SK-N-SH (cell line): ENCODE data around the gene IGSF9. TPM values are rescaled to one million over a fixed set of nuclear protein-coding genes. Genes with fewer than 3 reads are reported as not detected.

Experiments
- CTCF ChIA-PET: fragments of 300-600, 350-600 bp; formaldehyde crosslinking; extraction: SDS; loops from one replicate; lab custom pipeline; 2021; lab: Yijun Ruan, JAX
- POLR2A ChIA-PET: fragments of 350-600 bp; sonication (Branson Sonifier 250); formaldehyde crosslinking; extraction: SDS; loops from one replicate; lab custom pipeline; 2020; ENCODE audit warnings: antibody characterized with exemption, inconsistent platforms; lab: Yijun Ruan, JAX
- DNase-seq: peaks from one replicate; pipeline ENCODE4 v3.0.0; 2012
- H2AFZ ChIP-seq: fragments of 200-600 bp; sonication (generic); 2 replicates; pipeline ENCODE4 v1.8.1; 2016; ENCODE audit warnings: antibody characterized with exemption, mild to moderate bottlenecking, low read depth
- H3F3A ChIP-seq: fragments of 200-600 bp; sonication (generic); replicated peaks from 2 replicates; pipeline ENCODE3; 2016; ENCODE audit warnings: antibody characterized with exemption, mild to moderate bottlenecking; ENCODE audit not compliant: insufficient read depth
- H3K27ac ChIP-seq, 2 experiments: fragments of 200-500 bp in 1 of 2; fragments of 200-600 bp in 1 of 2; sonication (Bioruptor generic) in 1 of 2; sonication (generic), shearing (Covaris generic) in 1 of 2; 2 replicates each; pipeline versions ENCODE4 v1.5.1 to v1.6.1; 2014 to 2016; ENCODE audit warnings: low read depth in 2 of 2, inconsistent platforms in 1 of 2, low read length in 1 of 2, mild to moderate bottlenecking in 1 of 2, mixed read lengths in 1 of 2
- H3K27me3 ChIP-seq: fragments of 200-600 bp; sonication (generic), shearing (Covaris generic); 2 replicates; pipeline ENCODE4 v1.6.1; 2016; ENCODE audit warnings: mixed run types; ENCODE audit not compliant: insufficient read depth
- H3K36me3 ChIP-seq, 2 experiments: fragments of 200-500 bp in 1 of 2; fragments of 200-600 bp in 1 of 2; sonication (Bioruptor generic) in 1 of 2; sonication (generic) in 1 of 2; replicated peaks in 1 of 2; 2 replicates each; pipeline versions ENCODE3 to v1.5.1; 2014 to 2016; ENCODE audit warnings: low read length in 1 of 2, mild to moderate bottlenecking in 1 of 2; ENCODE audit not compliant: insufficient read depth in 2 of 2, control insufficient read depth in 1 of 2
- H3K4me1 ChIP-seq, 2 experiments: fragments of 200-500 bp in 1 of 2; fragments of 200-600 bp in 1 of 2; sonication (Bioruptor generic) in 1 of 2; sonication (generic), shearing (Covaris generic) in 1 of 2; 2 replicates each; pipeline versions ENCODE4 v1.5.1 to v1.6.1; 2014 to 2016; ENCODE audit warnings: low read depth in 1 of 2, low read length in 1 of 2, mixed run types in 1 of 2; ENCODE audit not compliant: insufficient read depth in 2 of 2, control insufficient read depth in 1 of 2
- H3K4me2 ChIP-seq: fragments of 200-600 bp; sonication (generic), shearing (Covaris generic); 2 replicates; pipeline ENCODE4 v1.6.1; 2017; ENCODE audit warnings: mixed run types
- H3K4me3 ChIP-seq, 2 experiments: fragments of 200-500 bp in 1 of 2; fragments of 200-600 bp in 1 of 2; sonication (Bioruptor generic) in 1 of 2; sonication (generic), shearing (Covaris generic) in 1 of 2; 2 replicates each; pipeline versions ENCODE4 v1.5.1 to v1.8.1; 2014 to 2016; ENCODE audit warnings: low read depth in 2 of 2, inconsistent platforms in 1 of 2, low read length in 1 of 2, mild to moderate bottlenecking in 1 of 2, mixed read lengths in 1 of 2, moderate library complexity in 1 of 2
- H3K79me2 ChIP-seq: fragments of 200-600 bp; sonication (generic); 2 replicates; pipeline ENCODE4 v1.8.1; 2017; ENCODE audit warnings: mild to moderate bottlenecking; ENCODE audit not compliant: insufficient read depth
- H3K9ac ChIP-seq: fragments of 200-600 bp; sonication (generic); 2 replicates; pipeline ENCODE4 v1.6.1; 2017; ENCODE audit warnings: mixed run types
- H3K9me2 ChIP-seq: fragments of 200-600 bp; sonication (generic); 2 replicates; pipeline ENCODE4 v1.6.1; 2017; ENCODE audit warnings: mixed run types
- H3K9me3 ChIP-seq: fragments of 200-600 bp; sonication (generic); 2 replicates; pipeline ENCODE4 v1.6.1; 2017; ENCODE audit warnings: mixed run types, mild to moderate bottlenecking, moderate library complexity
- H4K20me1 ChIP-seq: fragments of 200-600 bp; sonication (generic); 2 replicates; pipeline ENCODE4 v1.6.1; 2017; ENCODE audit warnings: mild to moderate bottlenecking, mixed run types; ENCODE audit not compliant: insufficient read depth
- EZH2phosphoT487 ChIP-seq: fragments of 200-600 bp; sonication (generic); IDR thresholded peaks from 2 replicates; pipeline ENCODE4 v1.6.1; 2017; ENCODE audit warnings: low read depth, mixed run types, mild to moderate bottlenecking, antibody characterized with exemption, moderate library complexity, borderline replicate concordance
- FOSL2 ChIP-seq: IDR thresholded peaks from 2 replicates; pipeline ENCODE4 v1.4.0; 2012; ENCODE audit warnings: low read depth, mild to moderate bottlenecking, moderate library complexity, borderline replicate concordance
- MEF2A ChIP-seq: IDR thresholded peaks from 2 replicates; pipeline ENCODE4 v1.4.0; 2012; ENCODE audit warnings: low read depth, borderline replicate concordance
- MXI1 ChIP-seq: IDR thresholded peaks from 2 replicates; pipeline ENCODE4 v1.6.1; 2012; ENCODE audit warnings: mild to moderate bottlenecking, low read depth, low read length, improper control_type of control experiment
- NFIC ChIP-seq: IDR thresholded peaks from 2 replicates; pipeline ENCODE4 v1.4.0; 2012; ENCODE audit warnings: borderline replicate concordance
- RAD21 ChIP-seq: IDR thresholded peaks from 2 replicates; pipeline ENCODE4 v1.6.1; 2012; ENCODE audit warnings: mild to moderate bottlenecking, low read length
- SIN3A ChIP-seq: IDR thresholded peaks from 2 replicates; pipeline ENCODE4 v1.6.1; 2012; ENCODE audit warnings: low read depth, mild to moderate bottlenecking, low read length, moderate library complexity, borderline replicate concordance
- TAF1 ChIP-seq: IDR thresholded peaks from 2 replicates; pipeline ENCODE4 v1.6.1; 2012; ENCODE audit warnings: low read depth, mild to moderate bottlenecking, low read length, moderate library complexity, borderline replicate concordance
- TCF12 ChIP-seq: IDR thresholded peaks from 2 replicates; pipeline ENCODE4 v1.4.0; 2012
- YY1 ChIP-seq: IDR thresholded peaks from 2 replicates; pipeline ENCODE4 v1.4.0; 2012; ENCODE audit warnings: low read depth, mild to moderate bottlenecking
- WGBS: methylation state at CpG from one replicate; pipeline ENCODE4 v1.1.6; 2017; ENCODE audit warnings: low lambda C conversion rate; 5-methylcytosine and 5-hydroxymethylcytosine counted together
- polyA plus RNA-seq, 3 experiments: library from polyadenylated mRNA; depleted of rRNA; stranded (reverse); fragments of >200 nt; gene quantifications; 2 replicates each; pipeline ENCODE4 v1.2.3, GENCODE V29; 2012
- TF ChIP-seq, protein P1 (sequence below): fragments of 200-600 bp; sonication (generic); IDR thresholded peaks from 2 replicates; pipeline ENCODE4 v1.6.1; 2017; ENCODE audit warnings: antibody characterized with exemption, mild to moderate bottlenecking, moderate library complexity
- TF ChIP-seq, protein P2 (sequence below): IDR thresholded peaks from 2 replicates; pipeline ENCODE4 v1.4.0; 2012; ENCODE audit warnings: low read depth, borderline replicate concordance
- TF ChIP-seq, protein P3 (sequence below): IDR thresholded peaks from 2 replicates; pipeline ENCODE4 v1.4.0; 2012; ENCODE audit warnings: low read depth
- TF ChIP-seq, protein P4 (sequence below): fragments of 150-350 bp; IDR thresholded peaks from 2 replicates; pipeline ENCODE4 v1.6.1; 2017; ENCODE audit warnings: antibody characterized with exemption, low read length, low read depth, borderline replicate concordance
- TF ChIP-seq, protein P5 (sequence below): fragments of 150-350 bp; IDR thresholded peaks from 2 replicates; pipeline ENCODE4 v1.6.1; 2016; ENCODE audit warnings: mild to moderate bottlenecking, low read depth, low read length
- TF ChIP-seq, protein P6 (sequence below): IDR thresholded peaks from 2 replicates; pipeline ENCODE4 v1.4.0; 2012; ENCODE audit warnings: low read depth, borderline replicate concordance

The IGSF9 gene
- polyA plus RNA-seq, 1 of the 3 experiments (the other 2 are of a cell fraction), result 2.4 TPM

DNA sequence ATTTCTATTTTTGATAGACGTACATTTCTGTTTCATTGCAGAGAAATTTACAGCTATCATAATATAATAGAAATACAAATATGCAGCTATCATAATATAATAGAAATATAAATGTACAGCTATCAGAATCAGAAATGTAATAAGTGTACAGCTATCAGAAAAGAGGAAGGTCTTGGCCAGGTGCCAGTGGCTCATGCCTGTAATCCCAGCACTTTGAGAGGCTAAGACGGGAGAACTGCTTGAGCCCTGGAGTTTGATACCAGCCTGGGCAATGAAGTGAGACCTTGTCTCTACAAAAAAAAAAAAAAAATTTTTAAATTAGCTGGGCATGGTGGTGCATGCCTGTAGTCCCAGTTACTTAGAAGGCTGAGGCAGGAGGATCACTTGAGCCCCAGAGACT, 48.5 kb upstream of the IGSF9 start:
- H3K9me2 ChIP-seq, result no peaks in the 10 kb centered on the region
- CTCF ChIA-PET, result interaction anchor here (0.9 to 6.3 kb wide), 3 partner anchors 13 to 298 kb away, joined by 3 to 65 read pairs (median 3); no protein-coding TSS in a partner anchor
- no peaks in the 10 kb centered on the region for H3K36me3 ChIP-seq
- 78% methylated on average over 2 of the region's 2 CpGs for WGBS
- no peak overlapping the region for H3K9ac ChIP-seq
- H3K79me2 ChIP-seq, result no peaks in the 10 kb centered on the region
- H3K4me1 ChIP-seq, result no peaks in the 10 kb centered on the region
- TF ChIP-seq FOSL2, result no peak
- TF ChIP-seq, protein P1, sequence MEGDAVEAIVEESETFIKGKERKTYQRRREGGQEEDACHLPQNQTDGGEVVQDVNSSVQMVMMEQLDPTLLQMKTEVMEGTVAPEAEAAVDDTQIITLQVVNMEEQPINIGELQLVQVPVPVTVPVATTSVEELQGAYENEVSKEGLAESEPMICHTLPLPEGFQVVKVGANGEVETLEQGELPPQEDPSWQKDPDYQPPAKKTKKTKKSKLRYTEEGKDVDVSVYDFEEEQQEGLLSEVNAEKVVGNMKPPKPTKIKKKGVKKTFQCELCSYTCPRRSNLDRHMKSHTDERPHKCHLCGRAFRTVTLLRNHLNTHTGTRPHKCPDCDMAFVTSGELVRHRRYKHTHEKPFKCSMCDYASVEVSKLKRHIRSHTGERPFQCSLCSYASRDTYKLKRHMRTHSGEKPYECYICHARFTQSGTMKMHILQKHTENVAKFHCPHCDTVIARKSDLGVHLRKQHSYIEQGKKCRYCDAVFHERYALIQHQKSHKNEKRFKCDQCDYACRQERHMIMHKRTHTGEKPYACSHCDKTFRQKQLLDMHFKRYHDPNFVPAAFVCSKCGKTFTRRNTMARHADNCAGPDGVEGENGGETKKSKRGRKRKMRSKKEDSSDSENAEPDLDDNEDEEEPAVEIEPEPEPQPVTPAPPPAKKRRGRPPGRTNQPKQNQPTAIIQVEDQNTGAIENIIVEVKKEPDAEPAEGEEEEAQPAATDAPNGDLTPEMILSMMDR, result no peak
- no peak for TF ChIP-seq TCF12
- TF ChIP-seq RAD21, result no peak
- TF ChIP-seq SIN3A, result no peak
- TF ChIP-seq, protein P2, sequence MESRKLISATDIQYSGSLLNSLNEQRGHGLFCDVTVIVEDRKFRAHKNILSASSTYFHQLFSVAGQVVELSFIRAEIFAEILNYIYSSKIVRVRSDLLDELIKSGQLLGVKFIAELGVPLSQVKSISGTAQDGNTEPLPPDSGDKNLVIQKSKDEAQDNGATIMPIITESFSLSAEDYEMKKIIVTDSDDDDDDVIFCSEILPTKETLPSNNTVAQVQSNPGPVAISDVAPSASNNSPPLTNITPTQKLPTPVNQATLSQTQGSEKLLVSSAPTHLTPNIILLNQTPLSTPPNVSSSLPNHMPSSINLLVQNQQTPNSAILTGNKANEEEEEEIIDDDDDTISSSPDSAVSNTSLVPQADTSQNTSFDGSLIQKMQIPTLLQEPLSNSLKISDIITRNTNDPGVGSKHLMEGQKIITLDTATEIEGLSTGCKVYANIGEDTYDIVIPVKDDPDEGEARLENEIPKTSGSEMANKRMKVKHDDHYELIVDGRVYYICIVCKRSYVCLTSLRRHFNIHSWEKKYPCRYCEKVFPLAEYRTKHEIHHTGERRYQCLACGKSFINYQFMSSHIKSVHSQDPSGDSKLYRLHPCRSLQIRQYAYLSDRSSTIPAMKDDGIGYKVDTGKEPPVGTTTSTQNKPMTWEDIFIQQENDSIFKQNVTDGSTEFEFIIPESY, result no peak
- no peak for TF ChIP-seq MEF2A
- TF ChIP-seq, protein P3, sequence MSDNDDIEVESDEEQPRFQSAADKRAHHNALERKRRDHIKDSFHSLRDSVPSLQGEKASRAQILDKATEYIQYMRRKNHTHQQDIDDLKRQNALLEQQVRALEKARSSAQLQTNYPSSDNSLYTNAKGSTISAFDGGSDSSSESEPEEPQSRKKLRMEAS, result no peak
- no peak for TF ChIP-seq EZH2phosphoT487
- TF ChIP-seq, protein P4, sequence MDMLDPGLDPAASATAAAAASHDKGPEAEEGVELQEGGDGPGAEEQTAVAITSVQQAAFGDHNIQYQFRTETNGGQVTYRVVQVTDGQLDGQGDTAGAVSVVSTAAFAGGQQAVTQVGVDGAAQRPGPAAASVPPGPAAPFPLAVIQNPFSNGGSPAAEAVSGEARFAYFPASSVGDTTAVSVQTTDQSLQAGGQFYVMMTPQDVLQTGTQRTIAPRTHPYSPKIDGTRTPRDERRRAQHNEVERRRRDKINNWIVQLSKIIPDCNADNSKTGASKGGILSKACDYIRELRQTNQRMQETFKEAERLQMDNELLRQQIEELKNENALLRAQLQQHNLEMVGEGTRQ, result no peak
- H3K27ac ChIP-seq, result no peak overlapping the region
- no peak for DNase-seq
- no peaks in the 10 kb centered on the region for H3K9me3 ChIP-seq
- no peak overlapping the region for H3K4me3 ChIP-seq
- H3K4me2 ChIP-seq, result no peak overlapping the region
- no peaks in the 10 kb centered on the region for H4K20me1 ChIP-seq
- peaks cover 18% of the 10 kb centered on the region for H3F3A ChIP-seq
- H3K27me3 ChIP-seq, result no peaks in the 10 kb centered on the region
- H2AFZ ChIP-seq, result no peak overlapping the region
- POLR2A ChIA-PET, result no interaction called here

DNA sequence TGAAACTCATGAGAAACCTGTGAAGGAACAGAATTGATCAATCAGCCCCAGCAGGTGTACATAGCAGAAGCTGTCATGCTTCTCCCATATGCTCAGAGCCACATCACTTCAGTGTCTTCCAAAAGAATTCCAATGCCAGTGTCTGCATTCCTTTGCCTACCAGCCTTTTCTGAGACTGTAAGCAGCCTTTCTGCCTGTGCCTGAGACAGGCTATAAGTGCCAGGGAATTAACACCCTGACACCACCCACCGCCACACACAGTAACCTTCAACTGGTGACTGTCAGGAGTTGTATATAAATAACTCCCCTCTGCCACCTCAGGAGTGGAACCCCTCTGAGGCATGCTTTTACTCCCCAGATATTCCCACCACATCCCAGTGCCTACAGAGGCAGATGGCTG, 46.7 kb upstream of the IGSF9 start:
- Histone ChIP-seq H3K27me3 (no peaks in the 10 kb centered on the region), H3K4me1 (no peaks in the 10 kb centered on the region), H2AFZ (peak overlapping the region; percentile 35; the same call in 1 of the 2 replicates), H3K4me3 (no peak overlapping the region), H3K9me3 (no peaks in the 10 kb centered on the region), H3K79me2 (no peaks in the 10 kb centered on the region), H3K9ac (no peak overlapping the region), H3K4me2 (no peak overlapping the region), H4K20me1 (no peaks in the 10 kb centered on the region), H3K27ac (no peak overlapping the region), H3F3A (peaks cover 18% of the 10 kb centered on the region), H3K36me3 (no peaks in the 10 kb centered on the region), H3K9me2 (no peaks in the 10 kb centered on the region)
- POLR2A ChIA-PET, result no interaction called here
- DNase-seq, result no peak
- WGBS, result 22% methylated on average over 1 of the region's 1 CpG
- CTCF ChIA-PET, result interaction anchor here (0.6 to 6.3 kb wide), 4 partner anchors 15 to 257 kb away, joined by 3 to 65 read pairs (median 3); partner anchors contain the start of gene IGSF9
- no peak for TF ChIP-seq MXI1
- TF ChIP-seq, protein P5, sequence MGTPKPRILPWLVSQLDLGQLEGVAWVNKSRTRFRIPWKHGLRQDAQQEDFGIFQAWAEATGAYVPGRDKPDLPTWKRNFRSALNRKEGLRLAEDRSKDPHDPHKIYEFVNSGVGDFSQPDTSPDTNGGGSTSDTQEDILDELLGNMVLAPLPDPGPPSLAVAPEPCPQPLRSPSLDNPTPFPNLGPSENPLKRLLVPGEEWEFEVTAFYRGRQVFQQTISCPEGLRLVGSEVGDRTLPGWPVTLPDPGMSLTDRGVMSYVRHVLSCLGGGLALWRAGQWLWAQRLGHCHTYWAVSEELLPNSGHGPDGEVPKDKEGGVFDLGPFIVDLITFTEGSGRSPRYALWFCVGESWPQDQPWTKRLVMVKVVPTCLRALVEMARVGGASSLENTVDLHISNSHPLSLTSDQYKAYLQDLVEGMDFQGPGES, result no peak
- TF ChIP-seq, protein P2, result no peak
- TF ChIP-seq TAF1, result no peak
- TF ChIP-seq TCF12, result peak; percentile 22; the same call in 1 of the 2 replicates
- no peak for TF ChIP-seq YY1
- no peak for TF ChIP-seq NFIC
- TF ChIP-seq, protein P6, sequence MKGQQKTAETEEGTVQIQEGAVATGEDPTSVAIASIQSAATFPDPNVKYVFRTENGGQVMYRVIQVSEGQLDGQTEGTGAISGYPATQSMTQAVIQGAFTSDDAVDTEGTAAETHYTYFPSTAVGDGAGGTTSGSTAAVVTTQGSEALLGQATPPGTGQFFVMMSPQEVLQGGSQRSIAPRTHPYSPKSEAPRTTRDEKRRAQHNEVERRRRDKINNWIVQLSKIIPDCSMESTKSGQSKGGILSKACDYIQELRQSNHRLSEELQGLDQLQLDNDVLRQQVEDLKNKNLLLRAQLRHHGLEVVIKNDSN, result no peak
